DND-41 (cell line): ENCODE data around the gene UGT1A8.

Experiments used
- ATAC-seq: fragments of 200-7000 bp; cut with Tn5 transposase; 3 replicates; pipeline ENCODE4 v1.9.1; 2021; ENCODE audit warnings: low read depth; ENCODE audit not compliant: insufficient read depth
- DNase-seq: peaks from one replicate; pipeline ENCODE4 v3.0.0-alpha.2; 2020
- H2AFZ ChIP-seq: 2 replicates; pipeline ENCODE4 v1.6.0; 2012; ENCODE audit warnings: low read depth, low read length
- H3K27ac ChIP-seq: 2 replicates; pipeline ENCODE4 v1.5.1; 2012; ENCODE audit warnings: low read length, inconsistent platforms
- H3K27me3 ChIP-seq: fragments of 200-600 bp; sonication (generic); 2 replicates; pipeline ENCODE4 v1.6.0; 2012; ENCODE audit warnings: low read length, mild to moderate bottlenecking, inconsistent platforms; ENCODE audit not compliant: insufficient read depth, poor library complexity
- H3K36me3 ChIP-seq: 2 replicates; pipeline ENCODE4 v1.5.1; 2012; ENCODE audit warnings: low read length, inconsistent platforms; ENCODE audit not compliant: insufficient read depth
- H3K4me1 ChIP-seq: 2 replicates; pipeline ENCODE4 v1.5.1; 2012; ENCODE audit warnings: mild to moderate bottlenecking, low read length; ENCODE audit not compliant: insufficient read depth
- H3K4me2 ChIP-seq: 2 replicates; pipeline ENCODE4 v1.6.0; 2012; ENCODE audit warnings: mild to moderate bottlenecking, moderate library complexity, low read length, inconsistent platforms; ENCODE audit not compliant: insufficient read depth
- H3K4me3 ChIP-seq, 2 experiments: fragments of 200-600 bp in 1 of 2; shearing (Covaris generic) in 1 of 2; 2 replicates each; pipeline ENCODE4 v1.5.1; 2012 to 2016; ENCODE audit warnings: inconsistent platforms in 2 of 2, low read length in 2 of 2, mild to moderate bottlenecking in 2 of 2, low read depth in 1 of 2, moderate library complexity in 1 of 2
- H3K79me2 ChIP-seq: 2 replicates; pipeline ENCODE4 v1.6.0; 2012; ENCODE audit warnings: low read length, inconsistent platforms; ENCODE audit not compliant: insufficient read depth
- H3K9ac ChIP-seq: 2 replicates; pipeline ENCODE4 v1.6.0; 2012; ENCODE audit warnings: low read depth, mild to moderate bottlenecking, inconsistent platforms, low read length, moderate library complexity
- H3K9me3 ChIP-seq: 2 replicates; pipeline ENCODE4 v1.5.1; 2012; ENCODE audit warnings: low read length, moderate library complexity, mild to moderate bottlenecking, inconsistent platforms; ENCODE audit not compliant: insufficient read depth, severe bottlenecking
- H4K20me1 ChIP-seq: 2 replicates; pipeline ENCODE4 v1.6.0; 2012; ENCODE audit warnings: low read length; ENCODE audit not compliant: insufficient read depth
- CTCF ChIP-seq: IDR thresholded peaks from 2 replicates; pipeline ENCODE4 v1.5.1; 2012; ENCODE audit warnings: borderline replicate concordance, low read length, moderate library complexity, mild to moderate bottlenecking; ENCODE audit not compliant: poor library complexity, severe bottlenecking; ENCODE audit errors: extremely low read depth
- EZH2 ChIP-seq: IDR thresholded peaks from 3 replicates; pipeline ENCODE4 v1.6.1; 2012; ENCODE audit warnings: borderline replicate concordance, low read depth, mild to moderate bottlenecking, moderate library complexity, low read length, inconsistent platforms; ENCODE audit not compliant: severe bottlenecking

Gene UGT1A8

GRCh38 chr2:233807966-233808935 lies 190.8 kb downstream of the UGT1A8 start:
- Histone ChIP-seq H3K79me2 (no peaks in the 10 kb centered on the region), H3K9me3 (no peaks in the 10 kb centered on the region), H3K4me3 (no peak overlapping the region), H3K4me2 (no peak overlapping the region), H4K20me1 (peaks cover 3% of the 10 kb centered on the region; the same call in 1 of the 2 replicates), H3K27me3 (peaks cover 36% of the 10 kb centered on the region), H3K36me3 (no peaks in the 10 kb centered on the region), H3K27ac (no peak overlapping the region), H3K4me1 (no peaks in the 10 kb centered on the region), H3K9ac (no peak overlapping the region), H2AFZ (no peak overlapping the region)
- no peak for ATAC-seq
- no peak for DNase-seq
- TF ChIP-seq EZH2 (no peak), CTCF (no peak)

- DNase-seq (no peak), ATAC-seq (no peak)
- H3K4me3 ChIP-seq: no peak overlapping the region
- H3K4me2 ChIP-seq: no peak overlapping the region
- peaks cover 42% of the 10 kb centered on the region for H3K27me3 ChIP-seq
- TF ChIP-seq CTCF (no peak), EZH2 (no peak)
- H3K9me3 ChIP-seq: no peaks in the 10 kb centered on the region
- peaks cover 3% of the 10 kb centered on the region; the same call in 1 of the 2 replicates for H4K20me1 ChIP-seq
- H2AFZ ChIP-seq: no peak overlapping the region
- H3K9ac ChIP-seq: no peak overlapping the region
- H3K79me2 ChIP-seq: no peaks in the 10 kb centered on the region
- H3K36me3 ChIP-seq: no peaks in the 10 kb centered on the region
- H3K27ac ChIP-seq: no peak overlapping the region
- no peaks in the 10 kb centered on the region for H3K4me1 ChIP-seq
Observed at GRCh38 chr2:233810385-233810784, 193.0 kb downstream of the UGT1A8 start.

- no peaks in the 10 kb centered on the region for H3K4me1 ChIP-seq
- no peaks in the 10 kb centered on the region for H3K36me3 ChIP-seq
- H3K9ac ChIP-seq: no peak overlapping the region
- DNase-seq: no peak
- no peak overlapping the region for H3K4me3 ChIP-seq
- peaks cover 3% of the 10 kb centered on the region; the same call in 1 of the 2 replicates for H4K20me1 ChIP-seq
- peaks cover 42% of the 10 kb centered on the region for H3K27me3 ChIP-seq
- no peak for TF ChIP-seq EZH2
- no peak for TF ChIP-seq CTCF
- no peak overlapping the region for H3K27ac ChIP-seq
- H3K79me2 ChIP-seq: no peaks in the 10 kb centered on the region
- no peak overlapping the region for H3K4me2 ChIP-seq
- no peaks in the 10 kb centered on the region for H3K9me3 ChIP-seq
- no peak for ATAC-seq
- no peak overlapping the region for H2AFZ ChIP-seq
Observed at GRCh38 chr2:233811087-233811486, 193.7 kb downstream of the UGT1A8 start.
